Endometrial microvascular endothelial cells (primary cell): ENCODE data around the gene ZNF784. TPM values are rescaled to one million over a fixed set of nuclear protein-coding genes. Genes with fewer than 3 reads are reported as not detected.

ENCODE experiments used
- in situ Hi-C: cut with HindIII; loops from 2 replicates; pipeline ENCODE4 v1.10.0; 2017; ENCODE audit warnings: low sequenced_read_pairs, low pct_unique_long_range_greater_than_20kb; ENCODE audit errors: inconsistent ontology term
- total RNA-seq: library from RNA; depleted of rRNA; stranded (reverse); fragments of >200 nt; gene quantifications from one replicate; pipeline ENCODE4 v1.2.3, GENCODE V29; 2015; ENCODE audit errors: inconsistent ontology term

The ZNF784 gene
- total RNA-seq, 1 donor from 2014 or later, result 1.0 TPM

GRCh38 chr19:55646889-55647731, 22.7 kb upstream of the ZNF784 start:
- in situ Hi-C loops, result no loop called here

- in situ Hi-C loops, result no loop called here
Measured at GRCh38 chr19:55645512-55645881, 21.1 kb upstream of the ZNF784 start.

- in situ Hi-C loops, result no loop called here
Measured at GRCh38 chr19:55644842-55645511, 20.6 kb upstream of the ZNF784 start.

GRCh38 chr19:55644191-55644833, 19.9 kb upstream of the ZNF784 start:
- in situ Hi-C loops, result no loop called here

GRCh38 chr19:55643887-55644176, 19.5 kb upstream of the ZNF784 start:
- in situ Hi-C loops, result no loop called here

- in situ Hi-C loops, result no loop called here
Measured at GRCh38 chr19:55643003-55643886, 18.9 kb upstream of the ZNF784 start, which contains the start of gene ZNF581. Gene ZNF581 (plus strand): TSS chr19:55643649. CDS start chr19:55644572, 923 bp downstream.

- in situ Hi-C loops, result no loop called here
Measured at GRCh38 chr19:55642153-55643002, 18.0 kb upstream of the ZNF784 start.

GRCh38 chr19:55641426-55642152, 17.2 kb upstream of the ZNF784 start:
- in situ Hi-C loops, result no loop called here

GRCh38 chr19:55640577-55641425, 16.4 kb upstream of the ZNF784 start, which contains the start of gene ZNF580:
Gene ZNF580 (plus strand): TSS chr19:55641002. CDS start chr19:55642509, 1,507 bp downstream.
- in situ Hi-C loops, result no loop called here

- in situ Hi-C loops, result no loop called here
Measured at GRCh38 chr19:55640043-55640576, 15.7 kb upstream of the ZNF784 start.

- in situ Hi-C loops, result no loop called here
Measured at GRCh38 chr19:55638864-55639359, 14.5 kb upstream of the ZNF784 start.

GRCh38 chr19:55637534-55637933, 13.2 kb upstream of the ZNF784 start:
- in situ Hi-C loops, result no loop called here

GRCh38 chr19:55636723-55637122, 12.4 kb upstream of the ZNF784 start:
- in situ Hi-C loops, result no loop called here

GRCh38 chr19:55635856-55636440, 11.6 kb upstream of the ZNF784 start:
- in situ Hi-C loops, result no loop called here

- in situ Hi-C loops, result no loop called here
Measured at GRCh38 chr19:55635334-55635717, 11.0 kb upstream of the ZNF784 start.

- in situ Hi-C loops, result no loop called here
Measured at GRCh38 chr19:55633861-55634260, 9.5 kb upstream of the ZNF784 start.
